Measurements from ENCODE around the gene TMEM88. TPM values are rescaled to one million over a fixed set of nuclear protein-coding genes. Genes with fewer than 3 reads are reported as not detected.

The TMEM88 gene
- total and polyA plus RNA-seq, 2 of the 8 experiments (the other 6 are each of a cell fraction or from before 2014, with no cell fraction given) = 0.69 to 8.8 TPM

DNA sequence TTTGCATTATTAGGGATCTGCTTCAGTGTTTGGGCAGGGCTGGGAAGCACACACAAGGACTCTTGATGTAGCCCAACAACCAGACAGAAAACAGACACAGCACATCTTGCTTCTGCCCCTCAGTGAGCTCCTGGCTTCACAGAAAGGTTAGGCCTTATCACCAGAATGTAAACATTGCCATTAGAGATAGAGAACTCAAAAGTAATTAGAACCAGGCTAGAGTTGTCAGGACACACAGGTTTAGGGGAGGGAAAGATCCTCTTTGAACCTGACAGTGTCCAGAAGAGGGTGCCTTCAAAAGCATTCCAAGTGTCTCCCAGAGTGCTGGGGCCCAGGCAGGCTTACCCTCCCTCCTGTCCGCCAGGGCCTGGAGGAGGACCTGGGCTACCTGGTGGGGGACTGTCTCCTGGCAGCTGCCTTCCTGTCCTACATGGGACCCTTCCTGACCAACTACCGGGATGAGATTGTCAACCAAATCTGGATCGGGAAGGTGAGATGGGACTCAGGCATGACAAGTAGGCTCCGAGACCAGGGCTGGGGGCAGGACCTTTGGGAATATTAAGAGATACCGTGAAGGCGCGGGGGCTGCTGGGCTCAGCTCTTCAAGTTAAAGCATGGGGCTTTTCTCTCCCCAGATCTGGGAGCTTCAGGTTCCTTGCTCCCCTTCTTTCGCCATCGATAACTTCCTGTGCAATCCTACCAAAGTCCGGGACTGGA is 37.8 kb upstream of the TMEM88 start (continued):
- TF ChIP-seq KDM1A (IDR thresholded peaks at IDR 0.05; ENCODE audit: borderline replicate concordance, low read length) (no peak), RNF2 (IDR thresholded peaks at IDR 0.05; ENCODE audit: borderline replicate concordance, low read depth, low read length, missing control alignments, poor library complexity, severe bottlenecking) (no peak), SUZ12 (IDR thresholded peaks at IDR 0.05; ENCODE audit: low read length) (no peak)
